HG02763 (cell line): ENCODE measurements around the gene LY6G5C.
"Not testable (repeated sequence)": the region's sequence is repeated elsewhere in the genome, so short reads cannot be mapped to it uniquely, and the experiment has no call there.

Experiments used
- ATAC-seq: cut with Tn5 transposase; IDR thresholded peaks from one replicate; pipeline ENCODE4 v1.9.1; 2021; ENCODE audit warnings: mild to moderate bottlenecking, moderate library complexity; ENCODE audit not compliant: unreplicated experiment

LY6G5C gene

DNA sequence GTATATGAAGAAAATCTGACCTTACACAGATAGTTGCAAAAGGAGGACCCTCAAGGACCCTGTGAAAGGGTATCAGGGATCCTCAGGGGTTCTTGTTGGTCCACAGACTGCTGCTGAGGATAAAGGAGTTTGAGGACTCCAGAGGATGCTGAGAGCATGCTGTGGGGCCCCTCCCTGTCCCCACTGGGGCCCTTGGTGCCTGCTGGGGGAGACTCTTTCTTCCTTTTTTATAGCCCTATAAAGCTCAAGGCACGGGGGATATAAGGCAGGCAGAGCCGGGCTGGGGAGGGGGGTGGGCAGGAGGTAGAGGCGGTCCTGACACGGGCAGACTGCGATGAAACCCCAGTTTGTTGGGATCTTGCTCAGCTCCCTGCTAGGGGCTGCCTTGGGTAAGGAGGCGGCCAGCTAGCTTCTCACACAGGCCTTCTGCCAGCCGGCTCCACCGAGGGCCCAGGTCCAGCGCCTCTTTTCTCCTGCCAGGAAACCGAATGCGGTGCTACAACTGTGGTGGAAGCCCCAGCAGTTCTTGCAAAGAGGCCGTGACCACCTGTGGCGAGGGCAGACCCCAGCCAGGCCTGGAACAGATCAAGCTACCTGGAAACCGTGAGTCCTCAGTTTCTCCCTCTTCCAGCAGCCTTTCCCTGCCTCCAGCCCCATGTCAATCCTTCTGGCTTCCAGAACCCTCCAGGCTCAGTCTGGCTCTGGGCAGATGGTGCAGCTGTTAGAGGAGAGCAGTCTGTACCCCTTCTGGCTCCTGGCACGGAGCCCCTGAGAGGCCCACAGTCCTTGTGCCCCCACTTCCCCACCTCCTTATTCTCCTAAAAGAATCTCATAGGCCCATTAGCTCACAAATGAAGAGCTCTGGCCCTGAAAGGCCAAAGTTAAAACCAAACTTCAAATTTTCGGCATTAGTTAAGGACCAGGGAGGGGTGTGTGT is 34.4 kb upstream of the LY6G5C start, which contains the start of gene LY6G6D:
Gene LY6G6D, plus strand, starts transcription at position 327 of the 937 bp plus-strand sequence. Its CDS starts 8 bp downstream, at position 335.
- ATAC-seq, result no peak

DNA sequence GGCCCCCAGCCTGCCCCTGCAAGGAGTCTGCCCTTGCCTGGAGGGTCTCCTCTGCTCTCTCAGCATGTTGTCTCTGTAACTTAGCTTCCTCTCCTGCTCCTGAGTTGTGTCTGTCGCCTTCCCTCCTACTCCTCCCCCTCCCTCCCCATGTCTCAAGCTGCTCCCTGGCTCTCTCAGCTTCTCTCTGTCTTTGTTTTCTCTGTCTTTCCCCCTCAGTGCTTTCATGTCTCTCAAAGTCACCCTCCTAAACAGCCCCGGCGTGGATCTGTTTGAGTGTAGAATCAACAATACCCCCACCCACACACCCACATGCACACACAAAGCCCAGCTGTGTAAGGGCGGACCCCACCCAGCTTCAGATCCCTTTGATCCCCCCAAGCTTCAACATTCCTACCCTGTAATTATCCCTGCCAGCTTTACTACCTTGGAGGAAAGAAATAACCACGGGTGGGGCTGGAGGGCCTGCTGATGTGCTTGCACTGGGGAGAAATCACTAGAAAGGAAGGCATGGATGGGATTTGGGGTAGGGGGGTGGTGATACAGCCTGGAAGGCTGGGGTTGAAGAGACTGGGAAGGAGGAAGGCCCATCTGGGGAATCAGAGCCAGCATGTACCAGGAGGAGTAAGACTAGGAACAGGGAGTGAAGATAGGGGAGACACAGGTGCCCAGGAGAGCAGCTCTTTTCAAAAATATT is 33.3 kb upstream of the LY6G5C start:
- no peak for ATAC-seq

DNA sequence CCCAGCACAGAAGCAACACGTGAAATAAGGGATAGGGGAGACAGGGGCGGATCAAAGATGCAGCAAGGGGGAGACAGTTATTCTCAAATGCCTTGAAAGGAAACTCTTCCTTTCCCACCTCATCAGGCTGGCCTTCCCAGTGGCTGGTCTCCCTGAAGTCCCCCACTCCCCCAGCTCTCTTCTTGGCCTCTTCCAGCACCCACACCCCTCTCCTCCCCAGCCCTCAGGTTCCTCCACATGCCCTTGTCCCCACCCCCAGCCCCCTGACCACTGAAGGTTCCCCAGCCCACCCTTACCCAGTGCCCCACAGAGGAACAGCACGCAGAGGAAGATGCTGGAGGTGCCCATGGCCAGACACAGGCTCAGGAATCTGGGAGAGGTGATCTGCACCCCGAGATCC is 32.6 kb upstream of the LY6G5C start:
- no peak for ATAC-seq

DNA sequence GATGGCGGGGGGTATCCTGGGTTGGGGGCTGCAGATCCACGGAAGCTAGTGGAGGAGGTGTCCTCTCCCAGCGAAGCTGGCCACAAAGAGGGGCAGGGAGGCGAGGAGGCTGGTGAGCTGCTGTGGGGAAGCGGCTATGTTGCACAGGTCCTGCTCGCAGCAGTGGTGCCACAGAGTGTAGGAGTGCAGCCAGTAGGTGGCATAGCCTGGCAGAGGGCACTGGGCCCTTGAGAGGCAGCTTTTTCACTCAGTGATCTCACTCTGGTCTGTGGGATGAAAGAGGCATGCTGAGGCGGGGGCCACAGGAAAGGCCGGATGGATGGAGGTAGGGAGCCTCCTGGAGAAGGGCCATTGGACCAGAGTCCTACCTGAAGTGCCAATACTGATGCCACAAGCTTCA is 31.4 kb upstream of the LY6G5C start:
- no peak for ATAC-seq

DNA sequence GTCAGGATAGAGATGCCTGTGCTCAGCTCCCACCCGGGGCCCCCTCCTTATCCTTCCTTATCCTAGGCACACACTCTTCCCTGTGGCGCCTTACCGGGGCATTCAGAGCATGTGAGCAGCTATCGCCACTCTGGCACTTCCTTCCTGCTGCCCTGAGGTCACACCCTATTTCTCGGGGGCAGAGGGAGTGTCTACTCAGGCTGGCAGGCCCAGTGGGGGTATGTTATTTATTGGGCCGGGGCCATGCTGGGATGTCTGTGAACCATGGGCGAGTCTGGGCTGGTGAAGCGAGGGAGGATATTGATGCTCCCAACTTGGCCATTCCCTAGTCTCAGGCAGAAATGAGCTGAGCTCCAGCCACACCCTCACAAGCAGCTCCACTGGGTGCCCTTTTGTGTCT is 30.4 kb upstream of the LY6G5C start:
- ATAC-seq, result no peak

DNA sequence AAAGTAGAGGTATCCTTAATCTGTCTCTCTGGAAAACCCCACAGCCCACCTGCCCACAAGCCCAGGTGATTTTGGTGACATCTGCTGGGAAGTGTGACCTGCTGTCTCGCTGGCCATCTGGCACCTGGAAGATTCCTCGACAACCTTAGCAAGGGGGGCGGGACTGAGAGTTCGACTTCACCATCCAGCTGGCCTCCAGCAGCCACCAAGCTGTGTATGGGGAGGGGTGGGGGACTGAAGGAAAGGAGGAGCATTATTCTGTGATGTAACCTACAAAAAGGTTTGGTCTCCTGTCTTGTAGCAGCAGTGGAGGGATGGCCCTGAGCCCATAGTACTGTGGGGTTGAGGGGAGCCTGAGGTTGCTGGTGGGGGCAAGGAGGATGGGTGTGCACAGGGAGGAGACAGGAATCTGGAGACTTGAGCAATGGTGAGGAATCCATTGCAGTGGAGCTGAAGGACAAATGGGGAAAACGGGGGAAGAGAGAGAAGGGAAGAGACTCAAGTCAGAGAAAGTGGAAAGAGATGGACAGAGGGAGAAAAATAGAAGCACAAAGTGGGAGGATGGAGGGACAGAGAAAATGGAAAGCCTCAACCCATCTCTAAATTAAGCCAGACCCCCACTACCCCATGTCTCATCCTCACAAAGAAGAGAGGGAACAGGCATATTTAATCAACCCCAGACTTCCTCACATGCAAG is 29.8 kb upstream of the LY6G5C start:
- ATAC-seq, result no peak

DNA sequence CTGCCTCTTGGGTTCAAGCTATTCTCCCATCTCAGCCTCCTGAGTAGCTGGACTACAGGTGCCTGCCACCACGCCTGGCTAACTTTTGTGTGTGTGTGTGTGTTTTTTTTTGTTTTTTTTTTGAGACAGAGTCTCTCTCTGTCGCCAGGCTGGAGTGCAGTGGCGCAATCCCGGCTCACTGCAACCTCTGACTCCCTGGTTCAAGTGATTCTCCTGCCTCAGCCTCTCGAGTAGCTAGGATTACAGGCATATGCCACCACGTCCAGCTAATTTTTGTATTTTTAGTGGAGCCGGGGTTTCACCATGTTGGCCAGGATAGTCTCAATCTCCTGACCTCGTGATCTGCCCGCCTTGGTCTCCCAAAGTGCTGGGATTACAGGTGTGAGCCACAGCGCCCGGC is 28.3 kb upstream of the LY6G5C start:
- ATAC-seq, result not testable (repeated sequence)

DNA sequence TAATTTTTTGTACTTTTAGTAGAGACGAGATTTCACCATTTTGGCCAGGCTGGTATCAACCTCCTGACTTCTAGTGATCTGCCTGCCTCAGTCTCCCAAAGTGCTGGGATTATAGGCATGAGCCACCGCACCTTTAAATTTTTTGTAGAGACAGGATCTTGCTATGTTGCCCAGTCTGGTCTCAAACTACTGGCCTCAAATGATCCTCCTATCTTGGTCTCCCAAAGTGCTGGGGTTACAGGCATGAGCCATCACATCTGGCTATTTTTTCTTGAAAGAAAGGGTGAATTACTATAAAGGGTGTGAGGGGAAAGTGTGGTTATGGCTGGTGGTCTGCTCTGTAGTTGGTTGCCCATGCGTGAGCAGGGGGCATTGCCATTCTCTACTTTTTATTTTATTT is 27.4 kb upstream of the LY6G5C start:
- ATAC-seq, result no peak

- no peak for ATAC-seq
Measured at GRCh38 chr6:31707701-31708100, 26.8 kb upstream of the LY6G5C start.

DNA sequence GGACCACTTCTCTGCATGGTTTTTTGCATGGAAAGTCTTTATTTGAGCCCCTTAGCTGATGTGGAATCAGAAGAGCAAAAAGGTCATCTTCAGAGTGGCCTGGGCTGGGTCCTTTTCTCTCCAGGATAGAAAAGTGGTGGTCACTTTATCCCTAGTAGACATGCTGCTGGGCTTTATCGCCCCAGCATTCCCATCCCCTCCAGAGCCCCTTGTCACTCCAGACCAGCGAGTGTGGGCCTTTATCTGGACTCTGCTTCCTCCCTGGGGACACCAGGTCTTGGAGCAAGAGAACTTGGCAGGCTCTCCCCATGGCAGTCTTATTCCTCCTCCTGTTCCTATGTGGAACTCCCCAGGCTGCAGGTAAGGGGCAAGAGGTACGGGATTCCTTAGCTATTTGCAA is 25.7 kb upstream of the LY6G5C start, which contains the start of gene LY6G6F:
Gene LY6G6F, plus strand, starts transcription at position 268 of the 400 bp plus-strand sequence. Its CDS starts 41 bp downstream, at position 309.
- ATAC-seq, result no peak

DNA sequence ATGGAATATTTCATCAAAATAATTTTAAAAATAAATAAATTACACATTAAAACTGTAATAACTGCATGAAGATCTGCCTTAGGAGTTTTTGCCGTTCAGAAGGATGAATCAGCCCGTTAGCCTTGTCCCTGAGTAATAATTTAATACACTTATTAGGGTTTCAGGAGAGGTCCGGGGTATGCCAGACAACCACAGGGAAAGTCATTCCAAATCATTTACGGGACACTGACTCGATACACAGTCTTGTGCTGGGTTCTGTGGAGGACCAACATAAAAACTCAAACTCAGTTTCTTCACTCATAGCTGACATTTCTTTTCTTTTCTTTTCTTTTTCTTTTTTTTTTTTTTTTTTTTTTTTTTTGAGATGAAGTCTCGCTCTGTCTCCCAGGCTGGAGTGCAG is 25.1 kb upstream of the LY6G5C start:
- no peak for ATAC-seq

DNA sequence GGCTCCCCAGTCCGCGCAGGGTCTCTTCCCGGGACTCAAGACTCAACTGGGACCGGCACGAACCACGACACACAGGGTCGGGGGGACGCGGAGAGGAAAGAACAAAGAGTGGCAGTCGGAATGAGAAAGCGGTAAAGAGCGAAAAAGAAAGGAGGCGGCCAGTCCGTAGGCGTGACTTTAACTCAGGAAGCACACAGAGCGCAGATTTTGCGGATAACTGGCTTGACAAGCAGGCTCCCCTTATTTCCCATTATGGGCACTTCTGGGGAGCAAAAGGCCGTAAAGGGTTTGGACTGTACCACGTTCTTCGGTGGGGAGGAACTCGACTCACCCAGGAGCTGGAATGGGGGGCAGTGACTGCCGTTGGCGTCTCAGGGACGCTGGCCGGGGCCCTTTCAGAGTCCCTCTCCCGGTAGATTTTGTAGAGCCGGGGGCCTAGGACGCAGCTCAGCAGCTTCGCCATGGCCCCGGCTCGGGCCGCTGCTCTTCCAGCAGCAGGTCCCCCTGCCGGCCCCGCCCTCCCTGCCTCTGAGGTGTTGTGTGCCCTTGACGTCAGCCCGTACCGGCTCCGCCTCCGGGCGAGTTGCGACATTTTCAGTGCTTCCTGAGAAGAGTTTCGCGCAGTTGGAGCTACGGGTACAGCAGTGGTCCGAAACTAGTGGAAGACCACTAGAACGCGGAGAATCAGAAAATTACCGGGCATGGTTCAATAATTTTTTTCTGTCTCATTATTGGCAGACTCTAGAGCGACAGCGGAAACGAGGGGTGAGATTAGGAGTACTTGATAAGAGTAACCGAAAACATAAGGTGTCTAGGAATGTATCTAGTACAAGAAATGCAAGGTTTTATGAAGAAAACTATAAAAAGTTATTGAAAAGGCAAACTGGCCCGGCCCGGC is 22.2 kb upstream of the LY6G5C start, which contains the start of gene ABHD16A:
Gene ABHD16A, minus strand, starts transcription at position 506 of the 898 bp plus-strand sequence. Its CDS starts 43 bp downstream, at position 463.
- peak; percentile 83 for ATAC-seq

DNA sequence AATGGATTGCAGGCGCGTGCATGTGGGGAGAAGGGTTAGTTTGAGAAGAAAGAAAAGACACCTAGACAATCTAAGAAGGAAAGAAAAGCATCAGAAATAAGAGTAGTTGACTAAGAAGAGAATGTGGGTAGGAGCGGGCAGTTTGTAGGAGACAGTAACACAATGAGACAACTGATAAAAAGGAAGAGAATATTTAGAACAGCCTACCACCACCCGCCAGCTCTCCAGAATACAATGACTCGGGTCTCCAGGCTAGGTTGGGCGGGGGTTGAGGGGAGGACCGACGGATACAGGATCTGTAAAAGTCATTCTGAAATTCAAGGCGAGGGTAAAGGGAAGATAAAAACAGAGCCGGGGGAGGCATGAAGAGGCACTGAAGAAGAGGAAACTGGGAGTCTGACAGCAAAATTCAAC is 21.5 kb upstream of the LY6G5C start:
- no peak for ATAC-seq

GRCh38 chr6:31701666-31702404 is 21.0 kb upstream of the LY6G5C start:
- ATAC-seq, result no peak

DNA sequence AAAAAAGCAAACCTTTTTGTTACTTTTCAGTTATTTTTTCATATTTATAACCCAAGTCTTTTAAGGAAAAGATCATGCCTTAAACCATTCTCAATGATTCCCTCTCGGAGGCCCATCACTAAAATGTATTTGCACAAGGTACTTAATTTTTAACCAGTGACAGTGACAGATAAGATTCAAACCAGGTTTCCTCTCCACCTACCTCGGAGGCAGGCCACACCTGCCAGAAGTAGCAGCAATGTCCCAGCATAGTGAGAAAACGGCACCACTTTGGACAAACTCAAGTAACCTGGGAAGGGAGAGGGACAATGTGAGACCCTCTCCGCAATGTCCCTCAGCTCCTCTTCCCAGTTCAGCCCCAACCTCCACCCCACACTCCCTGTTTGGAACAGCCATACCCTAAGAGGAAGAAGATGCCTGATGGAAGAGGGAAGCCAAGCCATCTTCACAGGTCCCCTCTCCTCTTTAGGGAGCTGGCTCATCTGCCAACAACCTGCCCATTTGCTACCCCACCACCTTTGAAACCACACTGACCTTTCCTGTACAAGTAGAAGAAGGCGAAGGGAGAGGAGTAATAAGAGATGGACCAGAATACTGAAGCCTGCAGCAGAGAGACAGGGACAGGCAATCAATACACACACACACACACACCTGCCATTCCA is 20.0 kb upstream of the LY6G5C start:
- ATAC-seq, result no peak

- ATAC-seq, result no peak
Measured at GRCh38 chr6:31697555-31697954, 16.7 kb upstream of the LY6G5C start.

DNA sequence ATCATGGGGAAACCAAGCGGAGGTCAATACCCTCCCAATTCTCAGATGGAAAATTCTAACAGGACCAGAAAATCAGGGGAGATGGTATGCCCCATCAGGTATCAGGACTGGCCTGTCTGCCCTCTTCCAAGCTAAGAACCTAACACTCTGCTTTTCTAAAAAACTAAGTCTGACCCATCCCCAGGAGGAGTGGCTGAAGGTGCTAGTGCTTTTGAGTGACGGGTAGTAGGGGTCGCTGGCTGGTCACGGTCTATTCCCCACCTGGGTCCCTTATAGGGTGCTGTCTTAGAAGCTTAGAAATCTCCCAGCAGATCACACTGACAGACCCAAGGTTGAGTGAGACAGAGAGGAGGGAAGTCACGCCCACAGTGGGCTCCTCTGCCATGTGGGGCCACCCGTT is 12.7 kb upstream of the LY6G5C start:
- ATAC-seq, result no peak

DNA sequence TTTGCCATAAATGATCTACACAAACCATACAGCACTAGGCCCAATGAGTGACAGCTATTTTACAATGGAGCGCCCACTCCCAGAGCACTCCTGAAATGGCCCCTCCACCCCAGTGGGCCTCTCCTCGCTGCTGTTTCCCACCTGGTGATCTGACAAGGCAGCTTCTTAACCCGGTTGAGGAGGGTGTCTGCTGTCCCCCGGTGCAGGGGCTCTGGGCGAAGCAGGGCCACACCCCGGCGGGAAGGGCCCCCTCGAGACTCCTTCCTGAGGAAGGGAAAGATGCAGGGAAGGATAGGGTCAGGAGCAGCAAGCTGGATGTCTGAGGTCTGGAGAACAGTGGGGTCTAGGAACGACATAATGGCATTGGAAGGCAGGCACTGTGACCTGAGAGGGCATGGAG is 12.0 kb upstream of the LY6G5C start:
- no peak for ATAC-seq

GRCh38 chr6:31692353-31692752 is 11.5 kb upstream of the LY6G5C start:
- ATAC-seq, result no peak
